ENCODE measurements around the gene GTF2IRD1.

- TF ChIP-seq CTCF (IDR thresholded peaks at IDR 0.05) (no peak), EP300 (IDR thresholded peaks at IDR 0.05) (no peak), POLR2A (IDR thresholded peaks at IDR 0.05) (no peak)
These were observed 61.6 kb downstream of the GTF2IRD1 start for GRCh38 chr7:74515276-74515675.
